ENCODE results near the gene SUGP1.

GRCh38 chr19:19356901-19357566, 36.7 kb upstream of the SUGP1 start:
- TF ChIP-seq RFX5 (IDR thresholded peaks at IDR 0.05; ENCODE audit: low read depth, low read length) (no peak), CTCF (conservative IDR thresholded peaks at IDR 0.05; ENCODE audit: low read depth, low read length) (no peak), MAZ (IDR thresholded peaks at IDR 0.05; ENCODE audit: borderline replicate concordance, low read depth, low read length) (no peak), USF2 (IDR thresholded peaks at IDR 0.05; ENCODE audit: low read depth, low read length) (no peak), CEBPB (IDR thresholded peaks at IDR 0.05; ENCODE audit: low read depth, low read length) (no peak), ELK1 (IDR thresholded peaks at IDR 0.05; ENCODE audit: borderline replicate concordance, low read depth, low read length) (no peak), POLR2A (IDR thresholded peaks at IDR 0.05; ENCODE audit: low read depth, low read length) (no peak), BHLHE40 (IDR thresholded peaks at IDR 0.05; ENCODE audit: low read depth, low read length) (no peak), RCOR1 (IDR thresholded peaks at IDR 0.05; ENCODE audit: insufficient replicate concordance, low read length) (no peak), RAD21 (IDR thresholded peaks at IDR 0.05; ENCODE audit: low read length) (no peak), SMC3 (IDR thresholded peaks at IDR 0.05; ENCODE audit: low read depth, low read length) (no peak), FOS (IDR thresholded peaks at IDR 0.05; ENCODE audit: low read depth, low read length) (no peak)

All from IMR-90 (cell line).